Loucy (cell line): Measurements from ENCODE around the gene GNL3.

ENCODE experiments used
- CTCF ChIP-seq: fragments of 200-600 bp; sonication (generic); conservative IDR thresholded peaks from 2 replicates; pipeline ENCODE4 v1.5.1; 2014; ENCODE audit warnings: mild to moderate bottlenecking, antibody characterized with exemption, low read length
- EZH2phosphoT487 ChIP-seq: fragments of 200-600 bp; IDR thresholded peaks from 2 replicates; pipeline ENCODE4 v1.6.1; 2018; ENCODE audit warnings: antibody characterized with exemption, mild to moderate bottlenecking, moderate library complexity, borderline replicate concordance

DNA sequence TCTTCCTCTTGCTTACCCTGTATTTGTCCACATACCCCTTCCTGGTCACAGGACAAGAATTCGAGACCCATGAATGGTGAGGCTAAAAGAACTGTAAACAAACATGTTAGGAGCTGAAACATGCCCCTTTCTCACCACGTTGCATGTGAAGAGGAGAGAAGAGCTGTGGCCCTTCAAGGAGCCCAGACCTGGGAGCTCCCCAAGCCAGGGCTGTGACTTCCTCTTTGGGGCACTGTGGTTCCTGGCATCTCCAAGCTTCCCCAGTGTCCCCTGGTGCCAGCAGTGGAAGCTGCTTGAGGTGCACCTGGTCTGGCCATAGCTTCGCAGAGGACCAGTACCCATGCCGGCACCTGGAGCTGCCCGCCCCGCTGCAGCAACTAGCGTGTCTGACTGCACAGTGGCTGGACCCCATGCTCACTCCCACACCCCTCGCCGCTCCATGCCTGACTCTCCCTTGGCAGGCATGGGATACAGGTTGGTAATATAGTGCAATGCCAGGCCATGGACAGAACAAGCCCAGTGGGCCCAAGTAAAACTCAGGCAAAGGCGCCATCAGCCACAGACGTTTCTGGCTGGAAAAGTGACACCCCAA, 30.0 kb downstream of the GNL3 start:
- no peak for TF ChIP-seq CTCF
- TF ChIP-seq EZH2phosphoT487: no peak
